SKM-1 treated with dmso at 0.1 percent for 144 hours (cell line): ENCODE measurements around the gene YIPF1.
A peak's percentile ranks its signal among the peaks of the same experiment; 100 is the strongest.
"Not testable (repeated sequence)": the region's sequence is repeated elsewhere in the genome, so short reads cannot be mapped to it uniquely, and the experiment has no call there.

Experiments used
- DNase-seq: peaks from one replicate; lab custom pipeline; 2025; ENCODE audit not compliant: unreplicated experiment; lab: John Stamatoyannopoulos, UW

Gene YIPF1

GRCh38 chr1:53895421-53895820 is 5.8 kb upstream of the YIPF1 start:
- DNase-seq, result no peak

- no peak for DNase-seq
These were observed 5.0 kb upstream of the YIPF1 start for GRCh38 chr1:53894644-53895043.

- no peak for DNase-seq
These were observed 4.5 kb upstream of the YIPF1 start, which contains the start of gene DIO1 for GRCh38 chr1:53893999-53894636. Gene DIO1 (plus strand): TSS chr1:53894187. CDS start chr1:53894211, 24 bp downstream.

- DNase-seq, result peak; percentile 64
These were observed 3.3 kb upstream of the YIPF1 start for GRCh38 chr1:53892911-53893310.

DNA sequence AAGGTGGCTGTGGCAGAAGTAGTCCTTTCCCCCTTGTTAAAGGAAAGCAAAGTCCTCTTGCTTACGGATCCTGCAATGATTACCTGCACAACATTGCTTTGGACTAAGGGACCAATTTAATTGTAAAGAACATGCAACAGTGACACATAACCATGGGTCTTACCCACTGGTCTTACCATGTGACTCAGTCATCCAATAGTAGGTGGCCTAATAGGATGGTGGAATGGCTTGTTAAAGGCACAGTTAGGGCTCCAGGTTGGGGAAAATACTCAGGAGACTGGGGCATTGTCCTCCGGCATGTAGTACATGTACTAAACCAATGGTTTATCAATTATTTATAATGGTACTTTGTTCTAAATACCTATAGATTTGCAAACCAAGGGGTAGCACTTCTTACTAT is 2.1 kb upstream of the YIPF1 start:
- DNase-seq, result no peak

- DNase-seq, result no peak
These were observed 1.4 kb upstream of the YIPF1 start for GRCh38 chr1:53891018-53891417.

DNA sequence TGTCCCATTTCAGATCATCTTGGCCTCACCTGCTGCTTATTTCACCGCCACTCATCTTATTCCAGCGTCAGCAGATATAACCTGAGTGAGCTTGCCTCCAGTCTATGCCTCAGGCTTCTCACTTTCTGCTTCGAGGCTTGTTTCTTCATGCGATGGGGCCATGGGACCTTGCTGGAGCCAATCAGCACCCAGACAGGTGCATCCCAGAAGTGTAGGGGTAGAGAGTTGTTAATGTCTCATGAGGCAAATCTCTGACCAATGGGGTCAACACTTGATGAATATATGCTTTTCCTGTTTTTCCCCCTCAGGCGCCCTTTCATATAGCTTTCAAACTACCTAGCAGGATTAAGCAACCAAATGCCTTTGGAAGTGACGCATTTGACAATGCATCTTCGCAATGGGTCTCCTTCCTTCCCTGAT is 935 bp upstream of the YIPF1 start:
- no peak for DNase-seq

DNA sequence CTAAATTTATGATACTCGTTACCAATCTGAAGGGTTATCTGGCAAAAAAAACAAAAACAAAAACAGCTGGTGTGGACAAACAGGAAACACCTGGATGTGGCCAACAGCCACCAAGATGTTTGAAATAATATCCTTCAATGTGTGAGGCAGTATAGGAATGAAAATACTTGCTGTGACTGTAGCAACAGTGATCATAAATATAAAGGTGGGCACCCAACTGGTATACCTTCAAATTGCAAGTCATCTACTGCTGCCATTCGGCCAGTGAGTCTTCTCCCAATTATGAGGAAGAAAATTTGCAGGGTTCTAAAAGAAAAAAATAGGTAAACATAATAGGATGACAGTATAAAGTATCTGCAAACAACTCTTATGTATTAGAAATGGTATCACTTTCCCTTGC is 916 bp downstream of the YIPF1 start:
- no peak for DNase-seq

- DNase-seq, result not testable (repeated sequence)
These were observed 6.0 kb downstream of the YIPF1 start for GRCh38 chr1:53883600-53883999.

GRCh38 chr1:53881853-53882252 is 7.7 kb downstream of the YIPF1 start:
- DNase-seq, result not testable (repeated sequence)

DNA sequence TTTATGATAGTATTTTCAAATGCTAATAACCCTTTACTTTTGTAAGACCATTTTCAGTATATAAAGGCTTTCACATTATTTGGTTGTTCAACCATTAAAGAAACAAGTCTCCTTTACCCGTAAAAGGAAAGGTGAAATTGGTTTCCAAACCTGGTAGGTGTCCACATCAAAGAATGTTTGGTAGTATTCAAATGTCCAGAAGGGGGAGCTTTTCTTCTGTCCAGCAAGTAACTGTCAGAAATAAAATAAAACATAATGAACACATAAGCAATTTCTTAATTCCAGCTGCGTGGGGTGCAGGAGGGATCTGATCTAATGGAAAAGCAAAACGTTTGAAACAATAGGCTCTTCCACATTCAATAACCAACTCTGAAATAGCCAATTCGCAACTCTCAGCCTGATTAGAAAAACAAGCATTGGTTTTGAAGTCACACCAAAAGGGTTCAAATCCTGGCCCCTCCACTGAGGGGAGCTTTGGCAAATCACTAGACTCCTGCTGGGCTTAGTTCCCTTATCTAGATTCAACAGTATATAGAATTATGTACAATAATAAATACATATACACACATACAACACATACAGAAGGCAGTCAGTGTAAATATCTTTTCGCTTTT is 11.0 kb downstream of the YIPF1 start:
- DNase-seq, result peak; percentile 36

DNA sequence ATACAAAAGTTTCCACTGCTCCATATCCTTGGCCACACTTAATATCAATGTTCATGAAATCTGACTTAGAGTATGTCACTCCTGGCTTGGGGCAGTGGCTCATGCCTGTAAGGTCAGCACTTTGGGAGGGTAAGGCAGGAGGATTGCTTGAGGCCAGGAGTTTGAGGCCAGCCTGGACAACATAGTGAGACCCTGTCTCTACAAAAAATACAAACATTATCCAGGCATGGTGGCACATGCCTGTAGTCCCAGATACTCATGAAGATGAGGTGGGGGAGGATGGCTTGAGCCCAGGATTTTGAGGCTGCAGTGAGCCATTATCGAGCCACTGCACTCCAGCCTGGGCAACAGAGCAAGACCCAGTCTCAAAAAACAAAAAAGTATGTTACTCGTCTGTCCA is 14.4 kb downstream of the YIPF1 start:
- DNase-seq, result not testable (repeated sequence)

DNA sequence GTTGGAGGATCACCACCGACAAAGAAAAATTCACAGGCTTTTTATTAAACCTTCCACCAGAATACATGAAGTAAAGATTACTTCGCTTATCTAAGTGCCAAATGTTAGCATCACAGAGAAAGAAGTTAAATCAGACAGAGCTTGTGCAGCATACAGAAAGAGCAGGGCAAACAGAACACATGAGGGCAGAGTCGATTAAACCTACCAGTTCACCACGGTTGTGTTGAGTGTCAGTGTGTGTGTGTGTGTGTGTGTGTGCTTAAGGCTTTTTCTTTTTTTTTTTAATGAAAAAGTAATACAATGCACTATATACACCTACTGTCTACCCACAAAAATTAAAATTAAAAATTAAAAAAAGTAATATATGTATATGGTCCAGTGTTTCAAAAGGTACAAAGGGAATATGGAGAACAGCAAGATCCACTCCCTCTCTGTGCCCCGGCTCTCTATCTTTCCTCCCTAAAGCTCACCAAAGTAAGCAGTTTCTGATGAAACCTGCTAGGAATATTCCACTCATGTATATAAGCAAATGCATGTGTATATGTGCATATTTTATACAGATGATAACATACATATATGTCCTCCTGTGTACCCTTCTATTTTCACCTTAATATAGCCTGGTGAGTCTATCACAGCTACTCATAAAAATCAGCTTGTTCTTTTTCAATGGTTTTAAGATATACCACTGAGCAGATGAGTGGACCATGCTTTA is 17.7 kb downstream of the YIPF1 start:
- no peak for DNase-seq

- DNase-seq, result no peak
These were observed 18.4 kb downstream of the YIPF1 start for GRCh38 chr1:53871221-53871620.

DNA sequence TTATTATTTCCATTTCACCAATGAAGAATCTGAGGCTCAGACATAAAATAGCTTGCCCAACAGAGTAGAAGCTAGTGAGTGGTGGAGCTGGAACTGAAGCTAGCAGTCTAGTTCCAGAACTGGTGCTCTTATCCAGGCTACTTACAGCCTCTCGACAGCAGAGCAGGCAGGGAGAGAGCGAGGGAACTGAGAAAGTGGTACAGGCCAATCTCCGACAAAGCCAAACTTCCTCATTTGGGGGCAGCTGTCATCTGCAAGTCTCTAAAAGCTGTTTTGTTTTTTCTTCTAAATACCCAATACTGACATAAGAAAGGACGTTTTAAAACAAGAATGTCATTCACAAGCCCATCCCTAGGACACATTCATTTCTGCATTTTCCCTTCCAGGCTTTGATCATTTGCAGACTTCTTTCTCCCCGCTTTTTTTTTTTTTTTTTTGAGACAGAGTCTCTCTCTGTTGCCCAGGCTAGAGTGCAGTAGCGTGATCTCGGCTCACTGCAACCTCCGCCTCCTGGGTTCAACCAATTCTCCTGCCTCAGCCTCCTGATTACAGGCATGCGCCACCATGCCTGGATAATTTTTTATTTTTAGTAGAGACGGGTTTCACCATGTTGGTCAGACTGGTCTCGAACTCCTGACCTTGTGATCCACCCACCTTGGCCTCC is 20.0 kb downstream of the YIPF1 start:
- DNase-seq, result peak; percentile 56

DNA sequence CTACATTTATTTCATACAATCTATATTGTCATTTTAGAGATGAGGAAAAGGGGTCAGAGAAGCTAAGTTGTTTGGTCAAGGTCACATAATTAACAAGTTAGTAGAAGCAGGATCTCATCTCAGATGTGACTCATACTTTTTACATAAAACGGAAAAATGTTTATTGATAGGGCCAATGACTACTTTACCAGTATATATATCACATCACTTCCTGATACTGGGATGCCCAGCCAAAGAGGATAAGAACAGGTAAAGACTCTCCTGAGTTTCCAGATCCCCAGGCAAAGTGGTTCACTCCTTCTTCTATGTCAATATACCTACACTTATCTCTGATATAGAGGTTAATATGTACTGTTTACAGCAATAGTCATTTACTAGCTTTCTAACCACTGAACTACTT is 21.0 kb downstream of the YIPF1 start:
- no peak for DNase-seq

- no peak for DNase-seq
These were observed 27.1 kb downstream of the YIPF1 start for GRCh38 chr1:53862507-53862906.

- peak; percentile 50 for DNase-seq
These were observed 28.6 kb downstream of the YIPF1 start for GRCh38 chr1:53860967-53861411.

DNA sequence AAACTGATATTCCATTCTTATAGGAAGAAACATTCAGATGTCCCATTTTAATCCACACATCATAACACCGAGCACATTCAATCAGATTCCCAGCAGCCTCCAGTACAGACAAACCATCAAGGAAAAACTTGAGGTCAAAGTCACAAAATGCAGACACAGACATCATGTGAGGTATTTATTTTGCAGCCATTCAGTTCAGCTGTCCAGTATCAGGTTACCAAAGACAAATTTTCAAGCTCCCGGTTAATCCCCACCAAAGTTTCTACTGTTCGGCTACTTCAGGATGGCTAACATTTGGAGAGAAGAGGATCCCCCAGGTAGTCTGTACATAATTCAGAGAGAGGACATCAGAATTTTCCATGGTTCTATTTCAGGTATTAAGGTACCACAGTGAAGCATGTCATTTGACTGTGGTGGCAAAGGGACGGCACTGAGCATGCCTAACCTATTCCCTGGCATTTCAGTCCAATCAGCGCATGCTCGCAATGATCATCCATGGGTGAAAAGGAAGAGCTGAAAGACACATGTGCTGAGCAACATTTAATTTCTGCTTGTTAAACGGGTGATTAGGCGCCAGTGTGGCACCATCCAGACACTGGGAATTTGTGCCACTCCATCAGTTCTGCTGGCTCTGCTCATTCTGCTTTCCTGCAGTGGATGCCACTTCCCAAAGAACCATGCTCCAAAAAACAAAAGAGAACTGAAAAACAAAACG is 37.9 kb downstream of the YIPF1 start:
- DNase-seq, result no peak

- DNase-seq, result no peak
These were observed 39.4 kb downstream of the YIPF1 start for GRCh38 chr1:53850082-53850673.

- DNase-seq, result no peak
These were observed 41.6 kb downstream of the YIPF1 start for GRCh38 chr1:53847980-53848379.
